Testis (tissue), 2 donors: Measurements from ENCODE around the gene C4orf36.

Experiments used
- CTCF ChIP-seq, 3 experiments: fragments of 450-650 bp in 2 of 3; fragments of 200-600 bp in 1 of 3; sonication (generic) in 1 of 3; IDR thresholded peaks; one replicate each; pipeline ENCODE4 v1.5.1; 2016 to 2019; ENCODE audit warnings: antibody characterized with exemption in 3 of 3, mild to moderate bottlenecking in 2 of 3, moderate library complexity in 1 of 3
- POLR2A ChIP-seq: fragments of 450-650 bp; IDR thresholded peaks from one replicate; pipeline ENCODE4 v1.6.1; 2017; ENCODE audit warnings: antibody characterized with exemption, mild to moderate bottlenecking, moderate library complexity

- TF ChIP-seq CTCF (IDR thresholded peaks at IDR 0.05) (no peak), POLR2A (no peak)
Measured at GRCh38 chr4:86891762-86892635, at the start of gene C4orf36.
